Stimulated activated CD4-positive, alpha-beta T cell treated with anti-CD3 and anti-CD28 coated beads, Interleukin-15, amount 100 ng/mL, for 24 hours (primary cell): ENCODE data around the gene TRMT11.

Experiments
- DNase-seq: peaks from one replicate; pipeline ENCODE4 v3.0.0-alpha.2; 2020

Gene TRMT11

GRCh38 chr6:126077810-126078776 lies 91.8 kb downstream of the TRMT11 start:
- DNase-seq, result no peak

GRCh38 chr6:126083875-126084274 lies 97.5 kb downstream of the TRMT11 start:
- no peak for DNase-seq

- DNase-seq, result no peak
These were observed 100.2 kb downstream of the TRMT11 start for GRCh38 chr6:126086560-126086959.
